Heart right ventricle (tissue), 16 donors: ENCODE data around the gene GTF2A1. TPM values are rescaled to one million over a fixed set of nuclear protein-coding genes. Genes with fewer than 3 reads are reported as not detected.

ENCODE experiments used
- ATAC-seq, 8 donors: fragments of 200-7000 bp; cut with Tn5 transposase; one replicate each; pipeline ENCODE4 v1.9.1; 2020; ENCODE audit warnings: mild to moderate bottlenecking in 8 of 8, moderate library complexity in 8 of 8, moderate number of reproducible peaks in 1 of 8
- DNase-seq, 2 donors: peaks; one replicate each; pipeline ENCODE4 v3.0.0-alpha.2; 2020
- H3K27ac ChIP-seq, 10 donors: fragments of 200-600 bp; sonication (generic) in 2 of 10; one replicate each; pipeline versions ENCODE4 v1.5.0 to v1.8.0; 2020 to 2022; ENCODE audit warnings: mild to moderate bottlenecking in 3 of 10
- H3K27me3 ChIP-seq, 7 donors: fragments of 200-600 bp; one replicate each; pipeline ENCODE4 v1.8.0; 2021 to 2022; ENCODE audit warnings: mild to moderate bottlenecking in 2 of 7
- H3K36me3 ChIP-seq, 9 donors: fragments of 200-600 bp; sonication (generic) in 1 of 9; one replicate each; pipeline versions ENCODE4 v1.5.0 to v1.8.0; 2020 to 2022; ENCODE audit warnings: mild to moderate bottlenecking in 2 of 9
- H3K4me1 ChIP-seq, 9 donors: fragments of 200-600 bp; sonication (generic) in 1 of 9; one replicate each; pipeline versions ENCODE4 v1.5.0 to v1.8.0; 2020 to 2022; ENCODE audit warnings: mild to moderate bottlenecking in 4 of 9
- H3K4me3 ChIP-seq, 10 donors: fragments of 200-600 bp; sonication (generic) in 2 of 10; one replicate each; pipeline versions ENCODE4 v1.5.0 to v1.8.0; 2020 to 2022; ENCODE audit warnings: mild to moderate bottlenecking in 7 of 10, moderate library complexity in 2 of 10
- H3K9me3 ChIP-seq, 11 donors: fragments of 200-600 bp in 10 of 11; sonication (generic) in 2 of 11; one replicate each; pipeline versions ENCODE4 v1.5.0 to v1.8.0; 2013 to 2022; ENCODE audit warnings: mild to moderate bottlenecking in 2 of 11, control low read depth in 1 of 11, moderate library complexity in 1 of 11
- CTCF ChIP-seq, 9 donors: fragments of 200-600 bp; sonication (generic) in 2 of 9; IDR thresholded peaks; one replicate each; pipeline versions ENCODE4 v1.5.0 to v1.8.0; 2021 to 2022; ENCODE audit warnings: antibody characterized with exemption in 9 of 9, mild to moderate bottlenecking in 5 of 9, moderate library complexity in 1 of 9
- WGBS, 2 donors: extraction: QIAGEN DNeasy Blood & Tissue Kit; methylation state at CpG; one replicate each; pipeline ENCODE4 v1.1.7; 2013; ENCODE audit warnings: inconsistent platforms in 1 of 2; 5-methylcytosine and 5-hydroxymethylcytosine counted together
- intact Hi-C, 10 donors: fragments of 100-400 bp; cut with DNase I; formaldehyde crosslinking; loops; one replicate each; pipeline versions ENCODE4 v1.11.1 to v1.14.2; 2022
- polyA plus RNA-seq, 2 donors: library from polyadenylated mRNA; stranded (reverse); fragments of 200-250 nt; gene quantifications; one replicate each; pipeline ENCODE4 v1.2.3, GENCODE V29; 2013
- total RNA-seq, 10 donors: library from RNA; stranded (reverse); fragmentation: NEBNext Ultra II Directional in 3 of 10; extraction: Animal tissue kit (Norgen Biotek cat#: 25700) in 3 of 10; gene quantifications; one replicate each; pipeline versions ENCODE4 v1.2.1 to v1.2.4, GENCODE V29; 2021 to 2023
- donor health status: Arrhythmogenic right ventricular cardiomyopathy.
- donor health status: ischemic (EF 13 %, LVEDD 7.1; RV severe dilation, severe dysfunction).
- donor health status: healthy with polysubstance abuse.
- donor health status: DM: no; HTN: yes; CAD: no.
- donor health status: DM: no; HTN: no; CAD: no.
- donor health status: ischemic (EF 25% LVEDD 6.9; RV normal size, moderate dysfunction).
- donor health status: ischemic (EF 25% LVEDD 5.7; RV mildly dilated, moderate dysfunction).
- donor health status: healthy.
- donor health status: DM: yes; HTN: yes; CAD: no.
- donor health status: Ischemic cardiomyopathy.
- donor health status: ischemic (EF 35%, LVEDD 5.7; RV mildly dilated, moderate dysfunction).
- donor health status: nonischemic (EF 11% LVEDD 7.7; RV severe dilation, severe dysfunction).
- donor health status: DM: yes; HTN: yes; CAD: no.
- donor health status: PGD.
- donor health status: ischemic (EF 29% LVEDD 5.4; RV normal size, mild dysfunction).
- donor health status: nonischemic (EF 23%, LVEDD 6.1; RV moderate dilation, normal function).

GTF2A1 gene
- total and polyA plus RNA-seq, 12 donors: 4.3 to 28.3 (median 22.2) TPM

DNA sequence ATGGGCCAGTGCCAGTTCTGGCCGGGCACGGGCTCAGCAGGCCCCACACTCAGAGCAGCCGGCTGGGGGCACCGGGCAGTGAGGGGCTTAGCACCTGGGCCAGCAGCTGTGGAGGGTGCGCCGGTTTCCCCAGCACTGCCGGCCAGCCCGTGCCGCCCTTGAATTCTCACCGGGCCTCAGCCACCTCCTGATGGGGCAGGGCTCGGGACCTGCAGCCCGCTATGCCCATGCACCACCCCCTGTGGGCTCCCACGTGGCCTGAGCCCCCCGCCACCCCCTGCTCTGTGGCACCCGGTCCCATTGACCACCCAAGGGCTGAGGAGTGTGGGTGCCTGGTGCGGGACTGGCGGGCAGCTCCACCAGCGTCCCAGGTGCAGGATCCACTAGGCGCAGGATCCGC, 15.4 kb upstream of the GTF2A1 start:
- TF ChIP-seq CTCF (IDR thresholded peaks at IDR 0.05): no peak
- Histone ChIP-seq H3K27me3 (no peaks in the 10 kb centered on the region), H3K4me3 (no peak overlapping the region), H3K9me3 (peaks cover 0 to 6% (median 0%) of the 10 kb centered on the region in 11 donors), H3K36me3 (no peaks in the 10 kb centered on the region), H3K27ac (no peak overlapping the region), H3K4me1 (no peaks in the 10 kb centered on the region)
- intact Hi-C loops: no loop called here
- ATAC-seq (no peak), DNase-seq (no peak)
- 93 to 98% methylated on average over 19 to 20 of the region's 20 CpGs for WGBS, 2 donors

- Histone ChIP-seq H3K4me3 (no peak overlapping the region), H3K9me3 (peaks cover 0 to 3% (median 0%) of the 10 kb centered on the region in 11 donors), H3K4me1 (no peaks in the 10 kb centered on the region), H3K27ac (no peak overlapping the region), H3K27me3 (no peaks in the 10 kb centered on the region), H3K36me3 (no peaks in the 10 kb centered on the region)
- TF ChIP-seq CTCF (IDR thresholded peaks at IDR 0.05): no peak
- intact Hi-C loops: no loop called here
- ATAC-seq (no peak), DNase-seq (no peak)
- 65 to 69% methylated on average over 2 of the region's 2 CpGs for WGBS, 2 donors
Observed at GRCh38 chr14:81235096-81235495, 14.3 kb upstream of the GTF2A1 start.

DNA sequence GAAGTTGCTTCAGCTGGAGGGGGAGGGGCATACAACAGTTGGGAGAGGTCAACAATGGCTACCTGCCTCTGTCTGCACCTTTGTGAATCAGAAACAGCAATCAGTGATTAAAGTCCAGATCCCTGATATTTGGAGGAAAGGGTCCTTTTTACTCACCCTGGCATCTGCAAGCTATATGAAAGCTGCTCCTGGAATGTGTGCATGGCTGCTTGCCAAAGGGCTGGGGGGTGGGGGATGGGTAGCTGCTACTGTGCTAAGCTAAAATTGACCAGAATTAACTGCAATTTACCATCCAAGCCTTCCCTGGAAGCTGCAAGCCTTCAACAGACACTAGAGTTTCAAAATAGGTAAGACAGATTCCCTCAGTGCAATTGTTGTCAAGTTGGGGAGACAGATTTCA, 13.5 kb upstream of the GTF2A1 start:
- no peak for ATAC-seq
- Histone ChIP-seq H3K4me3 (no peak overlapping the region), H3K9me3 (peaks cover 0 to 3% (median 0%) of the 10 kb centered on the region in 11 donors), H3K36me3 (no peaks in the 10 kb centered on the region), H3K27me3 (no peaks in the 10 kb centered on the region), H3K4me1 (no peaks in the 10 kb centered on the region), H3K27ac (no peak overlapping the region)
- DNase-seq: no peak
- intact Hi-C loops: no loop called here
- no peak for TF ChIP-seq CTCF (IDR thresholded peaks at IDR 0.05)

DNA sequence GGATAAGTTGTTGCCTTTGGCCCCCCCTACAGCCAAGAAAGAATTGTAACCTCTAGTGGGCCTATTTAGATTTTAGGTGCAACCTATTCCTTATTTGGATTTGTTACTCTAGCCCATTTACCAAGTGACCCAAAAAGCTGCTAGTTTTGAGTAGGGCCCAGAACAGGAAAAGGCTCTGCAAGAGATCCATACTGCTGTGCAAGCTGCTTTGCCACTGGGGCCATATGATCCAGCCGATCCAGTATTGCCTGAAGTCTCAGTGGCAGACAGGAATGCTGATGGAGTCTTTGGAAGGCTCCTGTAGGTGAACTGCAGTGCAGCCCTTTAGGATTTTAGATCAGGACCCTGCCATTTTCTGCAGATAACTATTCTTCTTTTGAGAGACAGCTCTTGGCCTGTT, 12.9 kb upstream of the GTF2A1 start:
- Histone ChIP-seq H3K27me3 (no peaks in the 10 kb centered on the region), H3K4me3 (no peak overlapping the region), H3K9me3 (peaks cover 0 to 3% (median 0%) of the 10 kb centered on the region in 11 donors), H3K36me3 (no peaks in the 10 kb centered on the region), H3K4me1 (no peaks in the 10 kb centered on the region), H3K27ac (no peak overlapping the region)
- no peak for ATAC-seq
- TF ChIP-seq CTCF (IDR thresholded peaks at IDR 0.05): no peak
- intact Hi-C loops: no loop called here
- no peak for DNase-seq
- 71 to 84% methylated on average over 1 of the region's 1 CpG for WGBS, 2 donors

- no peaks in the 10 kb centered on the region for H3K4me1 ChIP-seq
- no peak overlapping the region for H3K4me3 ChIP-seq
- DNase-seq (no peak), ATAC-seq (no peak)
- WGBS, 2 donors: 91 to 94% methylated on average over 1 of the region's 1 CpG
- no peak overlapping the region for H3K27ac ChIP-seq
- intact Hi-C loops: no loop called here
- no peaks in the 10 kb centered on the region for H3K9me3 ChIP-seq
- no peak for TF ChIP-seq CTCF (IDR thresholded peaks at IDR 0.05)
- no peaks in the 10 kb centered on the region for H3K36me3 ChIP-seq
- H3K27me3 ChIP-seq: no peaks in the 10 kb centered on the region
Observed at GRCh38 chr14:81231540-81231939, 10.8 kb upstream of the GTF2A1 start.
